KG1 (cell line): ENCODE results near the gene METTL27.
"Not testable (repeated sequence)": the region's sequence is repeated elsewhere in the genome, so short reads cannot be mapped to it uniquely, and the experiment has no call there.

Experiments used
- DNase-seq: peaks from one replicate; lab custom pipeline; 2025; lab: John Stamatoyannopoulos, UW

METTL27 gene

GRCh38 chr7:73820013-73820412, 22.3 kb downstream of the METTL27 start:
- no peak for DNase-seq

- DNase-seq = no peak
Measured at GRCh38 chr7:73817121-73817520, 25.2 kb downstream of the METTL27 start.

- DNase-seq = no peak
Measured at GRCh38 chr7:73815436-73815835, 26.9 kb downstream of the METTL27 start.

GRCh38 chr7:73812996-73813395, 29.3 kb downstream of the METTL27 start:
- no peak for DNase-seq

GRCh38 chr7:73811760-73812168, 30.6 kb downstream of the METTL27 start:
- DNase-seq = no peak

GRCh38 chr7:73810998-73811360, 31.3 kb downstream of the METTL27 start:
- DNase-seq = no peak

- no peak for DNase-seq
Measured at GRCh38 chr7:73809467-73809951, 32.8 kb downstream of the METTL27 start.

- no peak for DNase-seq
Measured at GRCh38 chr7:73802459-73802858, 39.9 kb downstream of the METTL27 start.

- DNase-seq = no peak
Measured at GRCh38 chr7:73801577-73801976, 40.7 kb downstream of the METTL27 start.

GRCh38 chr7:73799282-73800141, 42.8 kb downstream of the METTL27 start:
- DNase-seq = no peak

GRCh38 chr7:73797176-73797575, 45.1 kb downstream of the METTL27 start:
- not testable (repeated sequence) for DNase-seq

GRCh38 chr7:73796656-73797055, 45.7 kb downstream of the METTL27 start:
- DNase-seq = not testable (repeated sequence)

- DNase-seq = not testable (repeated sequence)
Measured at GRCh38 chr7:73795188-73795587, 47.1 kb downstream of the METTL27 start.

GRCh38 chr7:73791170-73791690, 51.1 kb downstream of the METTL27 start:
- not testable (repeated sequence) for DNase-seq

- DNase-seq = no peak
Measured at GRCh38 chr7:73789051-73789450, 53.3 kb downstream of the METTL27 start.

GRCh38 chr7:73787786-73788048, 54.6 kb downstream of the METTL27 start:
- DNase-seq = not testable (repeated sequence)

GRCh38 chr7:73786588-73786987, 55.7 kb downstream of the METTL27 start:
- DNase-seq = no peak
